B cell (primary cell): Measurements from ENCODE around the gene MC2R.

Source experiments
- CTCF ChIP-seq: fragments of 200-600 bp; IDR thresholded peaks from one replicate; pipeline ENCODE4 v1.8.0; 2022; ENCODE audit warnings: antibody characterized with exemption, mild to moderate bottlenecking
- EZH2 ChIP-seq: IDR thresholded peaks from 2 replicates; pipeline ENCODE4 v1.6.1; 2012; ENCODE audit warnings: borderline replicate concordance, low read depth, mild to moderate bottlenecking, moderate library complexity, low read length; ENCODE audit not compliant: insufficient read depth, poor library complexity, severe bottlenecking

- TF ChIP-seq CTCF (no peak), EZH2 (no peak)
Observed at GRCh38 chr18:13932285-13933025, 17.1 kb upstream of the MC2R start.
